Body of pancreas (tissue), 4 donors: ENCODE data around the gene PRDM10. TPM values are rescaled to one million over a fixed set of nuclear protein-coding genes. Genes with fewer than 3 reads are reported as not detected.
"Not testable (repeated sequence)": the region's sequence is repeated elsewhere in the genome, so short reads cannot be mapped to it uniquely, and the experiment has no call there.

ENCODE experiments used
- ATAC-seq: fragments of 150-250 bp; one replicate; pipeline ENCODE4 v1.9.1; 2016
- DNase-seq, 4 donors: peaks; one replicate each; pipeline ENCODE4 v3.0.0-alpha.2; 2019
- H3K27ac ChIP-seq, 4 donors: fragments of 200-600 bp; sonication (generic); 1 replicate in 3 of 4; 2 replicates in 1 of 4; pipeline versions ENCODE4 v1.5.1 to v1.6.1; 2016 to 2019; ENCODE audit warnings: mild to moderate bottlenecking in 1 of 4, mixed read lengths in 1 of 4, moderate library complexity in 1 of 4
- H3K27me3 ChIP-seq, 2 donors: fragments of 200-600 bp; sonication (generic); one replicate each; pipeline ENCODE4 v1.6.0; 2016; ENCODE audit warnings: mild to moderate bottlenecking in 1 of 2
- H3K36me3 ChIP-seq, 2 donors: fragments of 200-600 bp; sonication (generic); replicated peaks in 1 of 2; 2 replicates each; pipeline ENCODE4 v1.5.1; 2016; ENCODE audit warnings: low read depth in 2 of 2; ENCODE audit not compliant: insufficient read depth in 1 of 2
- H3K4me1 ChIP-seq: fragments of 200-600 bp; sonication (generic); one replicate; pipeline ENCODE4 v1.6.0; 2016
- H3K4me3 ChIP-seq, 2 donors: fragments of 200-600 bp; sonication (generic); 1 replicate in 1 of 2; 2 replicates in 1 of 2; pipeline ENCODE4 v1.5.1; 2016 to 2019
- H3K9me3 ChIP-seq, 3 donors: fragments of 200-600 bp; sonication (generic); 1 replicate in 2 of 3; 2 replicates in 1 of 3; pipeline ENCODE4 v1.5.1; 2016
- CTCF ChIP-seq, 7 experiments: fragments of 450-650 bp in 4 of 7; fragments of 200-600 bp in 3 of 7; sonication (generic) in 3 of 7; IDR thresholded peaks; one replicate each; pipeline ENCODE4 v1.5.1; 2016 to 2019; ENCODE audit warnings: antibody characterized with exemption in 7 of 7
- POLR2A ChIP-seq, 3 donors: fragments of 450-650 bp; IDR thresholded peaks; one replicate each; pipeline ENCODE4 v1.6.1; 2016; ENCODE audit warnings: antibody characterized with exemption in 3 of 3, mild to moderate bottlenecking in 2 of 3
- WGBS, 2 donors: methylation state at CpG; one replicate each; pipeline ENCODE4 v1.1.5; 2017; 5-methylcytosine and 5-hydroxymethylcytosine counted together
- intact Hi-C: fragments of 100-400 bp; cut with DNase I; formaldehyde crosslinking; loops from one replicate; pipeline ENCODE4 v1.15.1; 2023
- total RNA-seq, 2 donors: library from RNA; depleted of rRNA; stranded (reverse); fragments of >200 nt; gene quantifications; one replicate each; pipeline ENCODE4 v1.1.0, GENCODE V29; 2016

Gene PRDM10
- total RNA-seq, 2 donors from 2014 or later = 4.7 to 14.5 TPM

GRCh38 chr11:129955282-129955681 is 47.4 kb downstream of the PRDM10 start:
- H3K9me3 ChIP-seq = no peaks in the 10 kb centered on the region
- no peak overlapping the region for H3K4me3 ChIP-seq
- H3K4me1 ChIP-seq = no peaks in the 10 kb centered on the region
- no peak for TF ChIP-seq CTCF (IDR thresholded peaks at IDR 0.05)
- TF ChIP-seq POLR2A (IDR thresholded peaks at IDR 0.05) = no peak
- WGBS, 2 donors = 84 to 86% methylated on average over 4 of the region's 4 CpGs
- intact Hi-C loops = no loop called here
- DNase-seq (no peak), ATAC-seq (no peak)
- H3K36me3 ChIP-seq = peaks cover 0 to 3% of the 10 kb centered on the region in 2 donors
- H3K27ac ChIP-seq = no peak overlapping the region
- H3K27me3 ChIP-seq = no peaks in the 10 kb centered on the region

DNA sequence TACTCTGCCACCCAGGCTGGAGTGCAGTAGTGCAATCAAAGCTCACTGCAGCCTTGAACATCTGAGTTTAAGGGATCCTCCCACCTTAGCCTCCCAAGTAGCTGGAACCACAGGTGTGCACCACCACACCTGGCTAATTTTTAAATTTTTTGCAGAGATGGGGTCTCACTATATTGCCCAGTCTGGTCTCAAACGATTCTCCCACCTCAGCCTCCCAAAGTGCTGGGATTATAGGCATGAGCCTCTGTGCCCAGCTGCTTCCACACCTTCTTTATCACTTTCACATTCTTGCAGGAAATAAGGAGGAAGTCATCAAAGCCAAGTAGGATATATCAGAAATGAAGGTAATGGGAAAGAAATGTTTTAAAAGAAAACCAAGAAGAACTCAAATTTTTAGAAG is 47.9 kb downstream of the PRDM10 start:
- not testable (repeated sequence) for H3K36me3 ChIP-seq

GRCh38 chr11:129951866-129952262 is 50.8 kb downstream of the PRDM10 start:
- 73 to 81% methylated on average over 1 of the region's 1 CpG for WGBS, 2 donors
- no peak overlapping the region for H3K27ac ChIP-seq
- DNase-seq (no peak), ATAC-seq (no peak)
- intact Hi-C loops = no loop called here
- H3K27me3 ChIP-seq = no peaks in the 10 kb centered on the region
- H3K4me3 ChIP-seq = no peak overlapping the region
- H3K9me3 ChIP-seq = no peaks in the 10 kb centered on the region
- no peaks in the 10 kb centered on the region for H3K4me1 ChIP-seq
- TF ChIP-seq POLR2A (IDR thresholded peaks at IDR 0.05) (no peak), CTCF (IDR thresholded peaks at IDR 0.05) (no peak)
- H3K36me3 ChIP-seq = peaks cover 0 to 3% of the 10 kb centered on the region in 2 donors

More for the DNA sequence above, 47.9 kb downstream of the PRDM10 start:
- H3K9me3 ChIP-seq, H3K27ac ChIP-seq, H3K4me1 ChIP-seq, DNase-seq, H3K27me3 ChIP-seq, ATAC-seq, intact Hi-C loops, H3K4me3 ChIP-seq: not testable (repeated sequence)
- WGBS, 2 donors = 76 to 77% methylated on average over 1 of the region's 1 CpG

DNA sequence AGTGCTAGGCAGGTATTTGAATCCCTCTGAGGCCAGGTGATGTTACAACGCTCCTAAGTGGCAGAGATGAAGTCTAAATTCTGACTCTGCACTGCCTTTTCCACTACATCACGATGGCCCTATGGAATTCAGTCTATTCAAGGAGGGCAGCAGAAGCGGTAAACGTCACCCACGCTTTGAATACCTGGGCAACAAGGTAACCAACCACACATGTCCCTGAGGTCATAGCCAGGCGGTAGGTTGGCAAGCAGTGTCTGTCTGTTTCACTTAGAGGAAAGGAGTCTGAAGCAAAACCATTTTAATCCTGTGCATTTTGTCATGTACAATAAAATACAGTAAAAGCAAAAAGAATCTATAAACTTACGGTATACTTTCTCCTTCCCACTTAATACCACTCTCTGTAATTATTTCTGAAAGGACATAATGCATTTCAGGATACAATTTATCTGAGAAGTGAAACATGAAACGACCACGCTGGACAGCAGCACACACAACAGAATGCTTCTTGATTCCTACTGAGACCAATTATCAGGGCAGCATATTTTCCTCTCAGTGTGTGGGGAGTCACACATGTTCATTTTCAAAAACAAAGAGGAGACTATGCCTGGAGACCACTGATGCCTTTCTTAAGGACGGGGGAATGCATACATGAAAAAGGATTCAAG is 51.3 kb downstream of the PRDM10 start:
- peaks cover 0 to 3% of the 10 kb centered on the region in 2 donors for H3K36me3 ChIP-seq
- WGBS, 2 donors = 74 to 81% methylated on average over 10 of the region's 10 CpGs
- H3K27ac ChIP-seq = peak overlapping the region in 1 of 4 donors; percentile 29
- DNase-seq (no peak), ATAC-seq (no peak)
- no peak overlapping the region for H3K4me3 ChIP-seq
- no peak for TF ChIP-seq CTCF (IDR thresholded peaks at IDR 0.05)
- intact Hi-C loops = no loop called here
- H3K4me1 ChIP-seq = no peaks in the 10 kb centered on the region
- H3K27me3 ChIP-seq = no peaks in the 10 kb centered on the region
- no peaks in the 10 kb centered on the region for H3K9me3 ChIP-seq

DNA sequence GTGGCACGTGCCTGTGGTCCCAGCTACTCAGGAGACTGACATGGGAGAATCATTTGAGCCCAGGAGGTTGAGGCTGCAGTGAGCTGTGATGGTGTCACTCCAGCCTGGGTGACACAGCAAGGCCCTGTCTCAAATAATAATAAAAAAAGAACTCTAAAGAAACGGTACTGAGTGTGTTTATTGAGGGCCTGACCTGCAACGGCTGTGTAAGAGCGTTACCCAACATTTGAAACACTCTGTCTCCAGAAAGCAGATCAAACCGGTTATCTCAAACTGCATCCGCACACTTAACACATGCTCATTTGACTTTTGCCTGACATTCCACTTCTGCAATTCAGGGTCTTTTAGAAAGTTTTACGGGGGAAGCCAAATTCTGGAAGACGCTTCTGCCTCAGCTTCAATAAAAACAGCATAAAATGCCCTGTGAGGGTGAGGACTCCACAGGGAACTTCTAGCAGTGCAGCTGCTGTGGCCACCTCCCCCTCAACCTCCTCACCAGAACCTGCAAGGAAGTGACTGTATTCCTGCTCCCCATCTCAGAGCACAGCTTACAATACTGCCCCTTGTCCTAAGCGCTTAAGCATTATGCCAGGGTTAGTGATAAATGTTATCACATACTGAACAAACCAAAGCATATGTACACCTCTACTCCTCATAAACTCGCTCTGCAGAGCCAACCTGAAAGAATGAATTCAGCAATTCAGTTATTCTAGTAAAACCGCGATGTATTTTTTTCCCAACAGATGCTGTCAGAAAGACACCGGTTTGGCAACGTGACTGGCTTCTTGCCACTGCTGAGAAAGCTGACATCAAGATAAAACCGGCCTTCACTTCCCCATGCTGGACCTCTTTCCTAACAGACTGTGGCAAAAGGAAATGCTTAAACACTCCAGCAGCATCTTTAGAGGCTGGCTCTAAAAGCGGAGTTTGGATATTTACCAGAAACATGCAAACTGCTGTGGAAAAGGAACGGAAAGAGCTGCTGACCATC is 52.2 kb downstream of the PRDM10 start:
- DNase-seq (peak in 3 of 4 donors; percentile 28 to 75 (median 34)), ATAC-seq (peak; percentile 42)
- intact Hi-C loops = no loop called here
- 30 to 42% methylated on average over 17 of the region's 17 CpGs for WGBS, 2 donors
- no peak for TF ChIP-seq CTCF (IDR thresholded peaks at IDR 0.05)
- TF ChIP-seq POLR2A (IDR thresholded peaks at IDR 0.05) = no peak
- H3K4me3 ChIP-seq = no peak overlapping the region
- no peaks in the 10 kb centered on the region for H3K4me1 ChIP-seq
- peaks cover 0 to 3% of the 10 kb centered on the region in 2 donors for H3K36me3 ChIP-seq
- no peaks in the 10 kb centered on the region for H3K27me3 ChIP-seq
- H3K27ac ChIP-seq = peak overlapping the region in 1 of 4 donors; percentile 29
- H3K9me3 ChIP-seq = no peaks in the 10 kb centered on the region
